Measurements from ENCODE around the gene AKTIP. TPM values are rescaled to one million over a fixed set of nuclear protein-coding genes. Genes with fewer than 3 reads are reported as not detected.

The AKTIP gene
- total and polyA plus RNA-seq, 2 of the 4 experiments (the other 2 are of a cell fraction) = 17.7 to 19.9 TPM

Small RNAs within 50 kb of the gene (microRNA-seq; reads per million reads assigned to microRNA genes)
- not detected for gene RNU6-1153P (ENCODE audit: insufficient read depth, insufficient read length)

Small RNAs within 50 kb of the gene (small RNA-seq; reads per million reads assigned to genes)
- gene RNU6-1153P = 0 to 0.60 (median 0) reads per million in 5 experiments

Other genes with a start within 250 kb of the AKTIP start
- 19.7 and 24.2 TPM in 2 replicates for gene RBL2, start 68.7 kb downstream of the AKTIP start, total RNA-seq (2012; rRNA removed)
- 20.4 and 23.4 TPM in 2 replicates for gene RBL2, start 68.7 kb downstream of the AKTIP start, polyA plus RNA-seq (2012; rRNA removed)
- 10.4 and 18.3 TPM in 2 replicates for gene RPGRIP1L, start 200.7 kb upstream of the AKTIP start, total RNA-seq (2012; rRNA removed)
- 7.0 and 7.3 TPM in 2 replicates for gene RPGRIP1L, start 200.7 kb upstream of the AKTIP start, polyA plus RNA-seq (2012; rRNA removed)
- 121 and 132 TPM in 2 replicates for gene FTO, start 200.9 kb upstream of the AKTIP start, total RNA-seq (2012; rRNA removed)
- gene FTO, start 200.9 kb upstream of the AKTIP start, polyA plus RNA-seq (2012; rRNA removed) = 57.4 and 70.3 TPM in 2 replicates